Suppressor macrophage (primary cell): ENCODE measurements around the gene KDM4C.
A peak's percentile ranks its signal among the peaks of the same experiment; 100 is the strongest.
"Not testable (repeated sequence)": the region's sequence is repeated elsewhere in the genome, so short reads cannot be mapped to it uniquely, and the experiment has no call there.

ENCODE experiments used
- DNase-seq, 4 experiments: peaks; one replicate each; pipeline ENCODE4 v3.0.0-alpha.2; 2020 to 2022

Gene KDM4C

DNA sequence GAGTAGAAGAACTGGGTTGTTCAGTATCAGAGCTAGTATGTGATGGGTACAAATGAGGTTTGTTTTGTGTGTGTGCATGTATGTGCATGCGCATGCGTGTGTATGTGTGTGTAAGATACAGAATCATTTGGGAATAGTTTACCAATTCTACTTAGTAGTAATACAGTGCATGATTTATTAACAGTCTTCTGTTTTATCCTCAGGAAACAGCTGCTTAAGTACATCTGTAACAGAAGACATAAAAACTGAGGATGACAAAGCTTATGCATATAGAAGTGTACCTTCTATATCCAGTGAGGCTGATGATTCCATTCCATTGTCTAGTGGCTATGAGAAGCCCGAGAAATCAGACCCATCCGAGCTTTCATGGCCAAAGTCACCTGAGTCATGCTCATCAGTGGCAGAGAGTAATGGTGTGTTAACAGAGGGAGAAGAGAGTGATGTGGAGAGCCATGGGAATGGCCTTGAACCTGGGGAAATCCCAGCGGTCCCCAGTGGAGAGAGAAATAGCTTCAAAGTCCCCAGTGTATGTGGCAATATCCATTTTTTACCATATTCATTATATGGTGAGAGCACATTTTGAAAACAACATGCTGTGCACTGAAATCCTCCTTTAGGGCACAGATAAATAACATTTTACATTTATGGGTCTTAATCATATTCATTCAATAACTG is 228.5 kb downstream of the KDM4C start:
- no peak for DNase-seq

DNA sequence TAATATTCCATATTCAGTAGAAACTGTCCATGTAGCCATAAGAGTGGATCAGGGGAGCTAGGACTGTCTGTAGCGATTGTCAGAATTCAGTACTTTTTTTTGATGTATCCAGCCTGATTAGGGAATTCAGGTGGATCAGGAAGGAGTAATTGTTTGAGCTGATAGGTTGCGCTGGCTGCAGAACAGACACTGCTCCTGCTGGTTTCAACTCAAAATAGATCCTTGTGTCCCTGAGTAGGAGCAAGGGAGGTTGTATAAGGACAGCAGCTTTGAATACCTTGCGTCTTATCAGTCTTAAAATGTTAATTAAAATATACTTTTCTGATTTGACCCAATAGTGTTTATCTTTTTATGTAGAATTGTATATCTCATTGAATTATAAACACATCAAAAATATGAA is 229.6 kb downstream of the KDM4C start:
- no peak for DNase-seq

DNA sequence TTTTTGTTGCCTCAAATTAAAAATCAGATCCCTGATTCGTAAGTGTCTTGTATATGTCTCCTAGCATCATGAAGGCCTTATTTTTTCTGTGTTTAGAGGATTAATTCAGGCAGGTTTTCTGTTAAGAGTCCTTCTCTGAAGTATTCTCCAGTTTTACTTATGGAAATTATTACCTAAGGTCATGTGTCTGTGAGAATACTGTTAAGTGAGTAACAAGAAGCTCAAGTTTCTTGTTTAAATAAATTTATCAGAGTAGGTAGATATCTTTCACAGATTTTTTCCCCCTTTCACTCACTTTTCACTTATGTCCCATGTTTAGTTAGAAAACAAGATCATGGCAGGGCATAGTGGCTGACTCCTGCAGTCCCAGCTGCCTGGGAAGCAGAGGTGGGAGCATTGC is 233.6 kb downstream of the KDM4C start:
- no peak for DNase-seq

DNA sequence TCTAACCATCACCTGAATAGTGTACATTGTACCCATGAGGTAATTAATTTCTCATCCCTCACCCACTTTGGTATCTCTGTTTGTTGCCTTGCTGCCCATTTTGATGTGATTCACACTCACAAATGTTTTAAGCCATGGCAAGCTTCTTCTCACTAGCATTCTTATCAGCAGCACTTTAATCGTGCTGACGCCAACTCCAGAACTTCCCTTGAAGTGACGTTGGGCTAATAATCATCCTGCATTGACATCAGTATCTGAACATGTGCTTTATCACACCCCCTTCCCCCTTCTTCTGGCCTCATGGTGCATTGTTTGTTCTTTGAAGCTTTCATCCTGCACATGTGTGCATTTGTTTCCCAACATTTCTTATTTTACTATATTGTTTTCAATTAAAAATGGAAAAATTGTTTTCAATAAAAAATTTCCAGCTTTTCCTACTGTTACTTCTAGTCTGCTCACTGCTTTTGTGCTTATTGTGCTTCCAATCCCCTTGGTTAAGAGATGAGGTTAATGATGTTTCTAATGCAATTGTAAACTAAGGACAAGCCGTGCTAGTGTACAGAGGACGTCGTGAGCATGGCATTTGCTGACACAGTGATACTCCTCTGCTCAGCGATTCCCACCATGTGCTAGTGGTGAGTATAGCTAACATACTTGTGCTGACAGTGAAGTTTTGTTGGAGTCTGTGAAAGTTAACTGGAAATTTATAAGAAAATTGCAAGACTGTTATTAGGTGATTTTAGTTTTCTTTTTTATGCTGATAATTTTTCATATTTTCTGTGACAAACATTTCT is 238.5 kb downstream of the KDM4C start:
- no peak for DNase-seq

DNA sequence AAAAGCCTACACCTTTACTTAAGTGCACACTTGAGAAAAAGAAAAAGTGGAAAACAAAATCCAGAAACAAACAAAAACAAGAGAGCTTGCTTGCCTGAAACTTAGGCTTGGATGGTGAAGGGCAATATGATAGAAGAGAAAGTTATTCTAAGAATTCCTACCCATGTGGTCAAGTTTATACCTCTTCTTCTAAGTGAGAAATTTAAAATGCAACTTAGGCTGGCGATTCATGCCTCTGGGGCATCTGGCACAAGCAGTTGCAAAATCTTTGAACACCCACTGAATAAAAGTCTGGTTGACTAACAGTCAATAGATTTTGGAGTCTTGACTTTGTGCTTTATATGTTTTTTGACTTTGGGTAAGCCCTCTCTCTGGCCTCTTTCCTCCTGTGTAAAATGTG is 239.6 kb downstream of the KDM4C start:
- DNase-seq: no peak

DNA sequence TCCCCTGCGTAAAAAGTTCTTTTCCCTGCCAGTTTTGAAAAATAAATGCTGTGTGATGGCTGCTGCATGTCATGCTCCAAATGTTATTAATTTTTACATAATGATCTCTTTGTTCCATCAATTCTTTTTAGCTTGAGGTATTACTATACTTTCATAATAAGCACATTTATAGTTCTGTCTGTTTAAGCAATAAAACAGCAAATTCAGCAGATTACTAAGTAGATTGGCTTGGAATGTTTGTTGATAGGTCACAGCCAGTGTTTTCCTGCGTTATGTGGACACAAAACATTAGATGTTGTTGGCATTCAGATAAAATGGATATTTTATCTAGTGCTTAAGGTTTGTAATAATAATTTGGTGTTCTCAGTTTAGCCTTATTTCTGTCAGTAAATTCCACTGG is 242.0 kb downstream of the KDM4C start:
- no peak for DNase-seq

DNA sequence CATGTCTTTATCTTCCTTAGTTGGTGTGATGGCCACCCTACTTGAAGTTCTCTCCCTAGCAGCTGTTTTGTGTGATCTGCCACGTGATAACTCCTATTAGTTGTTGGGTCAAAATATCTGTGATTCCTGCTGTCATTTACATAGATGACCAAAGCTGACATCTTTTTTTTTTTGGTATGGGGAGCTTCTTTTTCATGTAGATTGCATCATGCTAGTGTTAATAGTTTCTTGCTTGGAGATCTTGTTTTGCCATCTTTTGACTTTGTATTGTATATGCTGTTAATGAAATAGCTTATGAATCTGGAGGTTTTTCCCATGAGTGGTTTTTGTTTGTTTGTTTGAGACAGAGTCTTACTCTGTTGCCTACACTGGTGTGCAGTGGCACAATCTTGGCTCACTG is 243.8 kb downstream of the KDM4C start:
- no peak for DNase-seq

DNA sequence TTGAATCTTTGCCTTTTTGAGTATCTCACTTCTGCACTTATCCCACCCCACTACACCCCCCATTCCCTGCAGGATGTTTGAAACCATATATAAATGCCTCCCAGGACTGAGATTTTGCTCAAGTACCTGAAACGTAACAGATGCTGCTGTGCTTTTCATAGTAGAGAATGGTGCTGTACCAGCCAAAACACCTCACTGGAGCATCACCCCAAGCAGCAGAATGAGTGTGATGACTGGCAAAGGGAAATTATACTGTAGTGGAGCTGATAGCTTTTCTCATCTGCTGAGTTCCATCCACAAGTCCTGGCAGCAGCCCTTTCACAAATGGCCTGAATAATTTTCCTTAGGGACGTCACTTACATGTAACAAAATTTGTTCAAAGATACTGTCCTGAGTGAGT is 246.1 kb downstream of the KDM4C start:
- no peak for DNase-seq

DNA sequence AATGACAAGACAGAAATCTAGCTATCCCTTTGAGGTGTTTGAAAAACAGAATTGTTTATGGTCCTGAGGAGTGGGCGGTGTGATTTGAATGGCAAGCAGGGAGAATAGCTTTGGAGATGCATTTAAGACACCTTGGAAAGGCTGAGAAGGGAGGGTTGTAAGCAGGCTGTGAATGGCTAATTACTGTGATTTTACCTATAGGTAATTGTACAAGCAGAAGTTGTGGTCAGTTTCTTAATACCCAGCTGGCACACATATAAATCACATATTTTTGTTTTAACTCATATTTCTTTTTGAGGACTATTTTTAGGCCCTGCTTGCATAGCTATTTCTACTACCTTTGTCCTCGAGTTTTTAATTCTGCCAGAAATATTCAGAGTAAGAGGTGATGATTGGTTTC is 248.6 kb downstream of the KDM4C start:
- DNase-seq: no peak

DNA sequence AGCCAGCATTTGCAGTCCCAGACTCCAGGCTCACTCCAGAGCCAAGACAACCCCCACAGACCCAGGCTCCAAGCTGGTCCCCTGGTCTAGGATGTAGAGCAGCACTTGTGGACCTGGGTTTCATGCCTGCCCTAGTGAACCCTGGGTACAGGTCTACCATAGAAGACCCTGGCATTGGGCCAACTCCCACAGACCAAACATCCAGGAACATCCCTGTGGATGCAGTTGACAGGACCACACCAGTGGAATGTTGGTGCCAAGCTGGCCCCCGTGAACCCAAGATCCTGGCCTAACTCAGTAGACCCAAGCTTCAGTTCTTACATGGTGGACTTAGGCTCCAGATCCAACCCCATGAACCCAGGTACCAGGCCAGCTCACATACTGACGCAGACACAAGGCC is 250.6 kb downstream of the KDM4C start:
- DNase-seq: no peak

DNA sequence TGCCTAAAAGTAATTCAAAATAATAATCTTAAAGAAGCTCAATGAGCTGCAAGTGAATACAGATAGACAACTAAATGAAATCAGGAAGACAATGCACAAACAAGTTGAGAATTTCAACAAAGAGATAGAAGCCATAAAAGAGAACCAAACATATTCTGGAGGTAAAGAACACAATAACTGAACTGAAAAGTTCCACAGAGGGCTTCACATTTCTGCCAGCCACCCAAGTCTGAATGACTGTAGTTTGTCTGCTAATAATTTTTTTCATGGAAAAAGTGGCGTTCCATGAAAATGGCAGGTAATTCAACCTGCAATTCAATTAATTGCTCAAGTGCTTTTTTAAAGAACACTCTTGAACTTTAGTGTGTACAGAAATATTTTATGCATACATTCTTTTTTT is 251.3 kb downstream of the KDM4C start:
- DNase-seq: no peak

DNA sequence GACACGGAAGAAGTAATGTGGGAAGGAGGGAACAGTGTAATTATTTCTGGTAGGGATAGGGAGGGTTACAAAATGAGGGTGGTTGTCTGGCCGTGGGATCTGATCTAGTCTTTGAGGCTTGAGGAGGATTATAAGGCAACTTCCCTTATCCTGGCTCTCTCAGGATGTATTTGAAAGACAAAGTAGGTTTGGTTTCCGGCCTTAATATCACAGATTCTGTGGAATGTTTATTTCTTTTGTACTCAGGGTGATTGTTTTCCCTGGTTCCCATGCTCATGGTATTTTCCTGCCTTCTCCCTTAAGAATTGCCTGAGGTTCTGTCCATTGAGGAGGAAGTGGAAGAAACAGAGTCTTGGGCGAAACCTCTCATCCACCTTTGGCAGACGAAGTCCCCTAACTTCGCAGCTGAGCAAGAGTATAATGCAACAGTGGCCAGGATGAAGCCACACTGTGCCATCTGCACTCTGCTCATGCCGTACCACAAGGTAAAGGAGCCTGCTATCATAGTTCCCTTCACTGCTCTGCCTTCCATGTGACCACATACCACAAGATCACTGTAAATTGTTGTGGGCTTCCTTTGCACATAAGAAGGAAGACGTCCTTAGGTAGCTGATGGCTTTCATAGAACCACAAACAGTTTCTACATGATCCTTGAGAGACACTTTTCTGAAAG is 253.8 kb downstream of the KDM4C start:
- DNase-seq: no peak

DNA sequence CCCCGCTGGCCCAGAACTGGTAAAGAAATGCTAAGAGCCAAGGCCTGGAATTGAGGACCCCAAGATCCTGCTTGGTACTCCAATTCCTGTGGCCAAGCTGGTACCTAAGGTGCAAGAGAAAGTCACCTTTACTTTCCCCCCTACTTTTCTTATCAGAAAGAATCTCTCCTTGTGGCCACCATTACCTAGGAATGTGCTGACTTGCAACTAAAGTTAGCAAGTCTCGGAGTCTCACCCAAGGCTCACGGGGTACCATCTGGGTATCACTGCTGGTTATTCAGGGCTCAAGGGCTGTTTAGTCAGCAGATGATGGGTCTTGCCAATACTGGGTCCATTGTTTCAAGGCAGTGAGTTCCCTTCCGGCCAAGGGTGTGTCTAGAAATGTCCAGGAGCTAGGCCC is 270.2 kb downstream of the KDM4C start:
- no peak for DNase-seq

DNA sequence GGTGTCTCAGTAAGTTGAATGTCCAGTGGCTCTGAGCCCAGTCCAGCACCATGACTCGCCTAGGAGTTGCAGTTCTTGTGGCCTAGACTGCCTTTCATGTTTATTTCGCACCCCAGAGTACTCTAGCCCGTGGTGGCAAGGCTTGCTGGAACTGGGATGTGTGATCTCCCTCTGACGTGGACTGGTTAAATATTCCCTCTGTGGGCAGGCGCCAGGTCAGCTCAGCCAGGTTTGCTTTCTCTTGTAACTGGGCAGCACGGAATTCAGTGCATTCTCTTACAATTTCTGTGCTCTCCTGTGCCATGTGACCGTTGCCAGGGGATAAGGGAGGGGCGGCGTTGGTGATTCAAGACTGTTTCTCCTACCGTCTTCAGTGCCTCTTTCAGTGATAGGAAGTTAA is 270.8 kb downstream of the KDM4C start:
- no peak for DNase-seq

DNA sequence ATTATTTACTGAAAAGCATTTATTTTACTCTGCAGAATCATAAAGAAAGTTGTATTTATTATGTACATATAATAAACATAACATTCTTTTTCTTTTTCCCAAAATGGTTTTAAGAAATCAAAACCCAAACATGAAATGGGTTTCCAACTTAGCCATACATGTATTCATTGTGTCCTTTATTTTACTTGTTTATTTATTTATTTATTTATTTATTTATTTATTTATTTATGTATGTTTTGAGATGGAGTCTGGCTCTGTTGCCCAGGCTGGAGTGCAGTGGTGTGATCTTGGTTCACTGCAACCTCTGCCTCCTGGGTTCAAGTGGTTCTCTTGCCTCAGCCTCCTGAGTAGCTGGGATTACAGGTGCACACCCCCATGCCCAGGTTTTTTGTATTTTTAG is 273.2 kb downstream of the KDM4C start:
- not testable (repeated sequence) for DNase-seq

DNA sequence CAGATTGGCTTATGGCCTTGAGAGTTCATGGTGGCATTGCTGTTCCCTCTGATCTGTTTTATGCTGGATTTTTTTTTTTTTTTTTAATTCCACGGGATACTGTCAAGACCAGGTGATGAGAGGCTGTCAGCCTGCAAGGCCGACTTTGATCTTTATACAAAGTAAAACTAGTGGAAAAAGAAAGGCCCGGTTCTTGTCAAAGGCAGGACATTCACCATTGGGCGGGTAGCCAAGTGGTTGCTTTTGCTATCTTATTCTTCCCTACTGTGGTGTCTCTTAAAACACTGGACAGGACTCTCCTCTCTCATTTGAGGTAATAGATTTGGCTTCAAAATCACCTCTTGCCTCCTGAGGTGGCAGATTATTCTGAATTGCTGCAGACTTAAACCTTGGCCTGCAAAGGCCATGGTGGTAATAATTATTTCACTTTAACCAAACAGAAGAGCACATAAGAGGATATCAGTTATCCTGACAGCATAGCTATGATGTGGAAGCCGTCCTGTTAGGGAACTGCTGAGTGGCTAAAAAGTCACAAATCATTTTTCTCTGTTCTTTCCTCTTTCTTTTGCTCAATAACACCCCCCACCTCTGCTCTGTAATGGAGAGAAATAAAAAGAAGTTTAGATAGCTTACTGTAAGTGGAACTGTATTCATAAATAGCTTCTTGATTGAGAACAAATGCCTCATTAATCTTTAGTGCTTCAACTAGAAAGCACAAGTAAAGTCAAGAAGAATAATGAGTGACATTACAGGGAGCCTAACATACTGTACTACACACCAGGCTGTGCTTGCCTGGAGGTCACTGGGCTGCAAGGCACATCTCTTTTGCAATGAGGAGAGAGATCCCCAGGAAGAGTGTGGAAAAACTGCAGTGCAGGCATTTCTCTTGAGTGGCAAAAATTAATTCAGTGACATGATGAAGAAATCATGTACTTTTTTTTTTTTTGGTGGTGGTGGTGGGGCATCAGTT is 275.6 kb downstream of the KDM4C start:
- DNase-seq: peak in 1 of 4 experiments; percentile 7

DNA sequence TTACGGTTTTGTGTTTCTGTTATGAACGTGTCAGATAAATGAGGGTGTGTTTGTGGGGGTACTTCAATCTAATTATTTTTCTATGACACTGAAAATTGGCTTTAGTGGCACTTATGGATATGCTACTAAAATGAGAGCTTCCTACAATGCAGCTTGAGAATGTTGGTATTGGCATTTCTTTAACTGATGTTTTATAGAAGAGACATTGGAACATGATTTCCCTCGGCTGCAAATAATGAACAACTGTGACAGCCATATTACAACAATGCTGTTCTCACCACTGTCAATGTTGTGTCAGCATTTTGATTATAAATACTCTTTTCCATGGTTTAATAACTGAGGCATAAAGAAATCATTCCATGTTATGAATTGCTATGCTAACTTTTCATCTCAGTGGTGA is 279.4 kb downstream of the KDM4C start:
- DNase-seq: no peak

DNA sequence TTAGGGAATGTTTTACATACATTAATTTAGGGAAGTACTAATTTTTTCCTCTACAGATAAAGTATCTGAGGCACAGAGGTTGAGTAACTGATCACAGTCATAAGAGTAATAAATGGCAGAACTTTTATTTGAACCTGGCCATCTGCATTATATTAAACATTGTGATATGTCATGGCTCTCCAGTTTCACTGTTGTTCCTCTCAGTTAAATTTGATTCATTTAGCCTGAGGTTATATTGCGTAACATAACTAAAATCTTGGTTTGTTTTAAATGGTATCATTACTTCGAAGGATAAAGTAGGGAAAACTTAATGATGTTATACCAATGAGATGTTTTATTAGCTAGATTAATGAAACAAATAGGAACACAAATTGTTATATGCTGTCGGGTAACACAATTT is 284.4 kb downstream of the KDM4C start:
- DNase-seq: no peak

DNA sequence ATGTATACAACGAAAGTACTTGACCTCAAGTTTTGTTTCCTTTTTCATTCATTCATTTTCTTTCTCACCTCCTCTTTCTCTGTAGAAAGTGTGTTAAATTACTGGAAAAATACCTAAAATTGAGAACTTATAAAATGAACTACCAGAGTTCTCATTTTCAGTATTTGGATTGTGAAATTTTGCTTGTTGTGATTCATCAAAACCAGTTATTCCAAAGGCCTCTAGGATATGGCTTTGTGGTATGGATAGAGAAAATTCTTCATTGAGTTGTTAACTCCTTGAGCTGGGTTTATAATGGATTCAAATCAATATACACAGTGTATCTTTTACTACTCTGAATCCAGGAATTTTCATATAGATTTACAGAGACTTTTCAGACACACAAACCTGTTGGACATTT is 287.6 kb downstream of the KDM4C start:
- DNase-seq: no peak

DNA sequence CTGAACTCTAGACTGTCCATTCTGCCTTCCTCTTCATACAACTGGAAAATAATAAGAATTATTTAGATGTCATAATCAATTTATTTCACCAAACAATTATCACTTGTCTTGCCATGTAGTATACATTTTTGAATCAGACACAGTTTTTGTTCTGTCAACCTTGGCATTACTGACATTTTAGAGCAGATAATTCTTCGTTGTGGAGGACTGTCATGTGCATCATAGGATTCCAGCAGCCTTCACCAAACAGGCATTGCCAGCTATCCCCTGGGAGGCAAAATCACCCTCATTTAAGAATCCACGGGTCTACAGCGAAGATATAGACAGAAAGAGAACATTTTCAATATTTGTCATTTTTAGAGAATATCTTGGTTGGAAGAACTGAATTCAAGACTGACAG is 293.9 kb downstream of the KDM4C start:
- DNase-seq: no peak

DNA sequence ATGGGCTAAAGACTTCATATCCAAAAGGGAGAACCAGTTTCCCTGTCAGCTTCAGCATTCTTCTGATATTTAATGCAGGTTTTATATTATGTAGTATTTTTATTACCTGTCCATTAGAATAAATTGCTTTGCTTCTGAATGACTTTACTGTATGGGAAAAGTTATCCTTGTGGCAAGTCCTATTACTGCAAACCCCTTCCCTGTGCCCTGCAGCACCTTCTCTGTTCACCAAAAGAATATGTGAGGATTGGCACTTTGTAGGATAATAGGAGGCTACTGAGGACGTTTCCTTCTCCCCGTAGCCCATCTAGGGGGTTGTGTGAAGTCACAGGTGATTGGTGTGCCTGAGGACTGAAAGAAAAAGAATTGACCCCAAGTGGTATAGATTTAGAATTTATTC is 296.1 kb downstream of the KDM4C start:
- DNase-seq: no peak

DNA sequence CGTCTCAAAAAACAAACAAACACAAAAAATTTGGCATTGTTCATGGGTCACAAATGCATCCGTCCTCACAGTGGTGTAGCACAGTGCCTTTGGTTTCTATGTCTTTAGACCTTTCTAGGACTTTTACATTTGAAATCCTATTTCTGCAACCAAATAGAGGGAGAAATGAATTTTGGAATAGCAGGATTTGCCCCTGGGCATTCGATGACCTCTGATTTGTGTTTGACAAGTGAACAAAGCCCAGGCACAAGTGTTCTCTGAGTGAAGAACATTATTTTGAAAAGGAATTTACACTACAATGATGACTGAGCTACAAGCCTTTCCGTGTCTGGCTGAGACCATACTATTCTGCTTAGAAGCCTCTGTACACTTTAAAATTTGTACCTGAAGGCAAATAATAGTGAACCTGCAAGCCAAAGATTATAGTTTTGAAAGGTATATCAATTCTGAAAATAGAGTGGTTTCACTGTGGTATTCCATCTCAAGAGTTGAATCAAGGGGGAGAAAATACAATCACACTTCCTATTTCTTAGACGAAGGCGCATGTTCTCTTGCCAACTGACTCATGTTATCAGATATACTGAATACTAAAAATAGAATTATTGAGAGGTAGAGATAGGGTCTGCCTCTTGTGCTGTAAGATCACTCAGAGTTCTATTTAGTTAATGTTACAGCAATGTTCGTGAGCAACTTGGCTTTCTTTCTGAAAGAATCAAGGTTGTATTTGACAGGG is 297.6 kb downstream of the KDM4C start:
- DNase-seq: no peak
